ENCODE measurements around the gene RNF183. TPM values are rescaled to one million over a fixed set of nuclear protein-coding genes. Genes with fewer than 3 reads are reported as not detected.
A peak's percentile ranks its signal among the peaks of the same experiment; 100 is the strongest.

The RNF183 gene
- polyA plus RNA-seq, 3 donors from 2014 or later: not detected

GRCh38 chr9:113340011-113340699 is 37.0 kb upstream of the RNF183 start, which contains the start of gene WDR31:
WDR31 (minus strand) TSS chr9:113340275; CDS start chr9:113332022, 8,253 bp downstream.
- Mint-ChIP-seq H3K4me1 (peaks cover 11 to 15% of the 10 kb centered on the region in 2 donors), H3K36me3 (no peaks in the 10 kb centered on the region), H3K4me3 (peak within 1 kb of the TSS; percentile 77 to 87 (median 84)), H3K27me3 (ENCODE audit: low read depth in 3 of 3) (peaks cover 5 to 10% (median 5%) of the 10 kb centered on the region in 3 donors), H3K27ac (peak within 1 kb of the TSS in 5 of 6 donors; percentile 9 to 85 (median 56)), H3K9me3 (no peaks in the 10 kb centered on the region)
- DNase-seq: peak; percentile 69 to 80 (median 76)

DNA sequence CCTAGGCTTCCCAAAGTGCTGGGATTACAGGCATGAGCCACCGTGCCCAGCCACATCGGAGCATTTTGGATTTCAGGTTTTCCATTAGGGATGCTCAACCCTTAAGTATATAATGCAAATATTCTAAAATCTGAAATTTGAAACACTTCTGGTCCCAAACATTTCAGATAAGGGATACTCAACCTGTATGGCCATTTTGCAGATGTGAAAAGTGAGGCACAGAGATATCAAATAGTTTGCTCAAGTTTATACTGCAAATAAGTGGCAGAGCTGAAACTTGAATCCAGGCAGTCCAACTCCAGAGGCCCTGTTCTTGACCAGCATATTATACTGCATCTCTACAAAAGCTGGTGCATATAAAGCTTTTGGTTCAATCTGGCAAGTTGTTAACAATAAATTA is 34.5 kb upstream of the RNF183 start:
- Mint-ChIP-seq H3K27ac (no peak overlapping the region), H3K27me3 (ENCODE audit: low read depth in 3 of 3) (peaks cover 5 to 10% (median 7%) of the 10 kb centered on the region in 3 donors), H3K9me3 (no peaks in the 10 kb centered on the region), H3K4me1 (peaks cover 11 to 15% of the 10 kb centered on the region in 2 donors), H3K4me3 (no peak overlapping the region), H3K36me3 (no peaks in the 10 kb centered on the region)
- no peak for DNase-seq

- H3K4me3 Mint-ChIP-seq: no peak overlapping the region
- no peaks in the 10 kb centered on the region for H3K9me3 Mint-ChIP-seq
- H3K27ac Mint-ChIP-seq: no peak overlapping the region
- H3K27me3 Mint-ChIP-seq (ENCODE audit: low read depth in 3 of 3): peaks cover 0 to 4% (median 0%) of the 10 kb centered on the region in 3 donors
- H3K4me1 Mint-ChIP-seq: no peaks in the 10 kb centered on the region
- no peak for DNase-seq
- no peaks in the 10 kb centered on the region for H3K36me3 Mint-ChIP-seq
These were observed 28.6 kb upstream of the RNF183 start for GRCh38 chr9:113331780-113332179.

DNA sequence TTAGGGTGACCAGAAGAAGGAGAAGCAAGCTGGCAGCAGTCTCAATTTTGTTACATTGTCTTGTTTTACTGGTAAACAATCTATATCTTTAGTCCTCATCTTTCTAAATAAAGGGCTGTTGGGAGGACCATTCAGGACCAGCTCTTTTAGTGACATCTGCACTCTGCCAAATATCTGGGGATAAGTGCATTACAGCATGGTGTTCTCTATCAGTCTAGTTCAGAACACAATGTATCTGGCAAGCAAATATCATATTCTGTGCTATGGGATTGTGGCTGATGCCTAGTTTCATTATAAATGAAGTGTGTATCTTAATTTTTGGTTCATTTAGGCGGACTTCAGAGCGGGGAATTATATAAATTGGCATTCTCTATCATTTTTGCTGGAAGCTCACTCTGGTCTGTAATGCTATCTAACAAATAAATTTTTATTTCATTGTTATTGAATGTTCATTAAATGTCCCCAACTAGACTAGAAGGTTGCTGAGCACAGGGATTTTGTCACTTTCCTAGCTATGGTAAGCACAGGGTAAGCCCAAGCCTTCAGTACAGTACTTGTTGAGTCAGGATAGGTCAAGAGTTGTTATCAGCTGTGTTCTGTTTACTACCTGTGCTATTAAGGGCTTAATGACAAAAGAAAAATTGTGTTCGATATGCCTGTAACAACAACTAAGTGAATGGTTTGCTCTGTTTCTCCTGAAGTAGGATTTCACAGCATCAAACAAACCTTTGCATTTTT is 25.0 kb upstream of the RNF183 start:
- Mint-ChIP-seq H3K27ac (no peak overlapping the region), H3K9me3 (no peaks in the 10 kb centered on the region), H3K4me1 (no peaks in the 10 kb centered on the region), H3K36me3 (no peaks in the 10 kb centered on the region), H3K27me3 (ENCODE audit: low read depth in 3 of 3) (peaks cover 0 to 4% (median 2%) of the 10 kb centered on the region in 3 donors), H3K4me3 (no peak overlapping the region)
- DNase-seq: no peak

DNA sequence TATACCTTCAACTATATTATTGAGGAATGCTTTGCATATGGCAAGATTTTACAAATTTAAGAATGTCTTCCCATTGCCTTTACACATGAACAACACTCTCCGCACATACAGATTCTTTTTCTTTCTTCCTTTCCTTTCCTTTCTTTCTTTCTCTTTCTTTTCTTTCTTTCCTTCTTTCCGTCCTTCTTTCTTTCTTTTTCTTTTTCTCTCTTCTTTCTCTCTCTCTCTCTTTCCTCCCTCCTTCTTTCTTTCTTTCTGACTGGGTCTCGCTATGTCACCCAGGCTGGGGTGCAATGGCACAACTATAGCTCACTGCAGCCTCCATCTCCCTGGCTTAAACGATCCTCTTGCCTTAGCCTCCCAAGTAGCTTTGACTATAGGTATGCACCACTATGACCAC is 23.1 kb upstream of the RNF183 start:
- H3K27me3 Mint-ChIP-seq (ENCODE audit: low read depth in 3 of 3): peaks cover 0 to 7% (median 2%) of the 10 kb centered on the region in 3 donors
- H3K4me3 Mint-ChIP-seq: no peak overlapping the region
- H3K27ac Mint-ChIP-seq: peak overlapping the region in 1 of 6 donors; percentile 41
- DNase-seq: no peak
- H3K36me3 Mint-ChIP-seq: no peaks in the 10 kb centered on the region
- H3K4me1 Mint-ChIP-seq: no peaks in the 10 kb centered on the region
- no peaks in the 10 kb centered on the region for H3K9me3 Mint-ChIP-seq

GRCh38 chr9:113322671-113323070 is 19.5 kb upstream of the RNF183 start:
- Mint-ChIP-seq H3K4me3 (no peak overlapping the region), H3K36me3 (no peaks in the 10 kb centered on the region), H3K27me3 (ENCODE audit: low read depth in 3 of 3) (peaks cover 0 to 7% (median 2%) of the 10 kb centered on the region in 3 donors), H3K27ac (no peak overlapping the region), H3K4me1 (no peaks in the 10 kb centered on the region), H3K9me3 (no peaks in the 10 kb centered on the region)
- DNase-seq: no peak

DNA sequence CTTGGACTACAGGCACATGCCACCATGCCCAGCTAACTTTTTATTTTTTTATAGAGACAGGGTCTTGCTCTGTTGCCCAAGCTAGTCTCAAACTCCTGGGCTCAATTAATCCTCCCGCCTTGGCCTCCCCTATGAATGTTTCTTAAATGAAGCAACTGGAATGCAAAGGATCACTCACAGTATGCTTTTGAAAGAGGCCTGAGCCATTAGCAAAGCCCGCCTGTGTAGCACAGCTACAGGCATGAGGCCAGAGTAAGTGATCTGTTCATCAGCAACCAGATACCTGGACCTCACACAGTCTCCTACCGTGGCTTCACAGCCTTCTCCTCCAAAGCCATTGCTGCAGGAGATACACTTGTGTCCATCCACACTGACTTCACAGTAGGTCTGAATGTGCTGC is 16.9 kb upstream of the RNF183 start:
- no peaks in the 10 kb centered on the region for H3K9me3 Mint-ChIP-seq
- H3K27me3 Mint-ChIP-seq (ENCODE audit: low read depth in 3 of 3): peaks cover 0 to 4% (median 0%) of the 10 kb centered on the region in 3 donors
- no peaks in the 10 kb centered on the region for H3K4me1 Mint-ChIP-seq
- no peak overlapping the region for H3K27ac Mint-ChIP-seq
- H3K4me3 Mint-ChIP-seq: no peak overlapping the region
- no peaks in the 10 kb centered on the region for H3K36me3 Mint-ChIP-seq
- no peak for DNase-seq

GRCh38 chr9:113319054-113319453 is 15.9 kb upstream of the RNF183 start:
- Mint-ChIP-seq H3K36me3 (no peaks in the 10 kb centered on the region), H3K27ac (no peak overlapping the region), H3K4me3 (no peak overlapping the region), H3K9me3 (no peaks in the 10 kb centered on the region), H3K27me3 (ENCODE audit: low read depth in 3 of 3) (peaks cover 0 to 4% (median 0%) of the 10 kb centered on the region in 3 donors), H3K4me1 (no peaks in the 10 kb centered on the region)
- no peak for DNase-seq

- Mint-ChIP-seq H3K4me1 (no peaks in the 10 kb centered on the region), H3K27me3 (ENCODE audit: low read depth in 3 of 3) (peaks cover 0 to 4% (median 3%) of the 10 kb centered on the region in 3 donors), H3K27ac (no peak overlapping the region), H3K4me3 (no peak overlapping the region), H3K9me3 (no peaks in the 10 kb centered on the region), H3K36me3 (peaks cover 0 to 3% (median 0%) of the 10 kb centered on the region in 3 donors)
- DNase-seq: no peak
These were observed 14.6 kb upstream of the RNF183 start for GRCh38 chr9:113317777-113318176.

DNA sequence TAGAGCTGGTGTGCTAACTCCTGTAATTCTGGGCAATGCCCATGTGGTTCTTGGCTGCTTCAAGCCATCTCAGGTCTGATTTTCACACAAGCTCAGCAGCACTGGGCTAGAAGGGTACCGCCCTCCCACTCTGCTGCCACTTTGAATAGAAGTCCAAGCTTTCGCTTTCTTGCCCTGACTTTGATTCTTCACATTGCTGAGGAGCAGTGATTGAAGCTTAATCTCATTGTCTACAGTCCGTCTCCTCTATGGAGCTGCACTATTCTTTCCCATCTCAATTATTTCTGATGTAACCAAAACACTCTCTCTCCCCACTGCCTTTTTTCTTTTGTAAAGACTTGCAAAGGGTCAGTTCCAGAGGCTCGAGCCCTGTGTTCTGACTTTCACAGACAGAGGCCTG is 12.9 kb upstream of the RNF183 start:
- H3K4me3 Mint-ChIP-seq: no peak overlapping the region
- peaks cover 0 to 3% (median 0%) of the 10 kb centered on the region in 3 donors for H3K36me3 Mint-ChIP-seq
- H3K27me3 Mint-ChIP-seq (ENCODE audit: low read depth in 3 of 3): peaks cover 0 to 4% (median 3%) of the 10 kb centered on the region in 3 donors
- no peaks in the 10 kb centered on the region for H3K9me3 Mint-ChIP-seq
- H3K27ac Mint-ChIP-seq: no peak overlapping the region
- no peaks in the 10 kb centered on the region for H3K4me1 Mint-ChIP-seq
- no peak for DNase-seq

DNA sequence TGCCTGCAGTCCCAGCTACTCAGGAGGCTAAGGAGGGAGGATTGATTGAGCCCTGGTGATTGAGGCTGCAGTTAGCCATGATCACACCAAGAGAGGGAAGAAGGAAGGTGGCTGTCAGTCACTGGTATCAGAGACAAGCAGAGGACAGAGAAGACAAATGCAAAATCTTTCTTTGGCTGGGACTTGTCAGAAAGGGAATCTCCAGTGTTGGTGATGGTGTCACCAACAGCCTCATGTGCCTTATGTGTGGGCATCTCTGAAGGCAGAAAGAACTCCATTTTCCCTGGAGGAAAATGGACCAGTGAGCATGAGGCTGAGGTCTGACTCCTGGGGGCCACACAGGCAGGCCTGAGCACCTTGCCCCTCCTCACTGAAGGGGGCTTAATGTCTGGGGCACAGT is 12.1 kb upstream of the RNF183 start:
- DNase-seq: no peak
- Mint-ChIP-seq H3K9me3 (no peaks in the 10 kb centered on the region), H3K36me3 (peaks cover 0 to 3% (median 0%) of the 10 kb centered on the region in 3 donors), H3K4me3 (no peak overlapping the region), H3K27ac (no peak overlapping the region), H3K4me1 (no peaks in the 10 kb centered on the region), H3K27me3 (ENCODE audit: low read depth in 3 of 3) (peaks cover 0 to 4% (median 3%) of the 10 kb centered on the region in 3 donors)

- Mint-ChIP-seq H3K27me3 (ENCODE audit: low read depth in 3 of 3) (peaks cover 0 to 4% (median 3%) of the 10 kb centered on the region in 3 donors), H3K9me3 (no peaks in the 10 kb centered on the region), H3K27ac (no peak overlapping the region), H3K4me1 (no peaks in the 10 kb centered on the region), H3K4me3 (no peak overlapping the region), H3K36me3 (peaks cover 0 to 3% (median 0%) of the 10 kb centered on the region in 3 donors)
- DNase-seq: no peak
These were observed 10.1 kb upstream of the RNF183 start for GRCh38 chr9:113313261-113313660.

DNA sequence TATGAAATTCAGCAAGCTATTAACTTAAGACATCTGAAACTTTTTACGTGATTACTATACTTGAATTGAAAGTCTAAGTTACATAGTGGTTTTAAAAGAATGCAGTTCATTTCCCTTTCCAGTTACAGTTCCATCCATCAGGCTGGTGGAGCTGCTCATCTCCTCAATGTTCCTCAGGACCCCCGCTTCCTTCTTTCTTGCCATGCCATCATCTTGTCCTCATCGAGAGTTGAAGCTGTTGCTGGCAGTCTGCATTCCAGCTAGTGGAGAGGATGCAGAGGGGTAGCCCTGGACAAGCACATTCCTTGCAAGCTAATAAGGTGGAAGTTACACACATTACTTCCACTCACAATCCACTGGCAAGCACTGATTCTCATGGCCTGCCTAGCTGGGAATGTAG is 8.8 kb upstream of the RNF183 start:
- Mint-ChIP-seq H3K36me3 (peaks cover 0 to 3% (median 0%) of the 10 kb centered on the region in 3 donors), H3K27me3 (ENCODE audit: low read depth in 3 of 3) (peaks cover 0 to 7% (median 3%) of the 10 kb centered on the region in 3 donors), H3K4me3 (no peak overlapping the region), H3K27ac (no peak overlapping the region), H3K9me3 (no peaks in the 10 kb centered on the region), H3K4me1 (no peaks in the 10 kb centered on the region)
- no peak for DNase-seq

GRCh38 chr9:113310538-113310937 is 7.4 kb upstream of the RNF183 start:
- H3K27ac Mint-ChIP-seq: no peak overlapping the region
- peaks cover 0 to 8% (median 3%) of the 10 kb centered on the region in 3 donors for H3K27me3 Mint-ChIP-seq (ENCODE audit: low read depth in 3 of 3)
- no peaks in the 10 kb centered on the region for H3K9me3 Mint-ChIP-seq
- peaks cover 0 to 3% (median 0%) of the 10 kb centered on the region in 3 donors for H3K36me3 Mint-ChIP-seq
- no peak for DNase-seq
- no peaks in the 10 kb centered on the region for H3K4me1 Mint-ChIP-seq
- H3K4me3 Mint-ChIP-seq: no peak overlapping the region

All from immature natural killer cell (primary cell).